GM19452 (cell line): ENCODE measurements around the gene SMC6.
A peak's percentile ranks its signal among the peaks of the same experiment; 100 is the strongest.

Experiments used
- ATAC-seq: cut with Tn5 transposase; IDR thresholded peaks from one replicate; pipeline ENCODE4 v1.9.1; 2021; ENCODE audit not compliant: unreplicated experiment

Gene SMC6, protein sequence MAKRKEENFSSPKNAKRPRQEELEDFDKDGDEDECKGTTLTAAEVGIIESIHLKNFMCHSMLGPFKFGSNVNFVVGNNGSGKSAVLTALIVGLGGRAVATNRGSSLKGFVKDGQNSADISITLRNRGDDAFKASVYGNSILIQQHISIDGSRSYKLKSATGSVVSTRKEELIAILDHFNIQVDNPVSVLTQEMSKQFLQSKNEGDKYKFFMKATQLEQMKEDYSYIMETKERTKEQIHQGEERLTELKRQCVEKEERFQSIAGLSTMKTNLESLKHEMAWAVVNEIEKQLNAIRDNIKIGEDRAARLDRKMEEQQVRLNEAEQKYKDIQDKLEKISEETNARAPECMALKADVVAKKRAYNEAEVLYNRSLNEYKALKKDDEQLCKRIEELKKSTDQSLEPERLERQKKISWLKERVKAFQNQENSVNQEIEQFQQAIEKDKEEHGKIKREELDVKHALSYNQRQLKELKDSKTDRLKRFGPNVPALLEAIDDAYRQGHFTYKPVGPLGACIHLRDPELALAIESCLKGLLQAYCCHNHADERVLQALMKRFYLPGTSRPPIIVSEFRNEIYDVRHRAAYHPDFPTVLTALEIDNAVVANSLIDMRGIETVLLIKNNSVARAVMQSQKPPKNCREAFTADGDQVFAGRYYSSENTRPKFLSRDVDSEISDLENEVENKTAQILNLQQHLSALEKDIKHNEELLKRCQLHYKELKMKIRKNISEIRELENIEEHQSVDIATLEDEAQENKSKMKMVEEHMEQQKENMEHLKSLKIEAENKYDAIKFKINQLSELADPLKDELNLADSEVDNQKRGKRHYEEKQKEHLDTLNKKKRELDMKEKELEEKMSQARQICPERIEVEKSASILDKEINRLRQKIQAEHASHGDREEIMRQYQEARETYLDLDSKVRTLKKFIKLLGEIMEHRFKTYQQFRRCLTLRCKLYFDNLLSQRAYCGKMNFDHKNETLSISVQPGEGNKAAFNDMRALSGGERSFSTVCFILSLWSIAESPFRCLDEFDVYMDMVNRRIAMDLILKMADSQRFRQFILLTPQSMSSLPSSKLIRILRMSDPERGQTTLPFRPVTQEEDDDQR

DNA sequence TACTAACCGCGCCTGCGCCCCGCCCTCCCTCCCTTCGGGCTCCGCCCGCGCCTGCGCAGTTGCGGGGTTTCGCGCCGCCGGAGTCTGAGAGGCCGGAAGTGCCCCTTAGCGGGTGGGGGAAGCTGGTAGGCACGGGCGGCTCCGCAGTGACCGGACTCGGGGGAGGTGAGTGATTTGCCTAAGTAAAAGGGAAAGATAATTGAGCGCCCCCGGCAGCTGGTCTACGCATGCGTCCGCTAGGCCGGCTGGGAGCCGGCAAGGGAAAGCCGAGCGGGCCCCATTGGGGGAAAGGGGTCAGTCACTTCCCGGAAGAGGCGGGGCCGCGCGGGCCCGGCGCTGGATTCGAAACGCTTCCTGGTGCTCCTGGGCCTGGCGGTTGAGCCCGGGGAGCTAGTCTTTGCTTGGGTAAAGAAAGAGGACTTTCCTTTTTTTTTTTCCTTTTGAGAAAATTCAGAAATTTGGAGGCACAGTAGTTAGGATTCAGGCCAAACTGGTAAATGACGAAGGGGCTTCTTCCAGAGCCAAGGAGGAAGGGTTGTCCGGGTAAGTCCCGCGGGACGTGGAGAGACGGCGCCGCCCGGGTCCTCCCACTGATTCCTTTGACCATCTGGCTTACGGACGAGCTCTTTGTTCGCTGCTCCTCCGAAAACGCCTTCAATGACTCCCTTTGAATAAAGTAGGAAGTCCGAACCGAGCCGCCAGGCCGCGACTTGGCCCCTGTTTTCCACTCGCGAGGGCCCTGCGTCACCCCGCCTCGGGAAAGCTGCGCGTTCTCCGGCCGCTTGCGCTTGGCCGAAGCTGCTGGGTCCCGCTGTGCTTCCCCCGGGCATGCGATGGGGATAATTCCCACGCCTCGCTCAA, at the start of gene SMC6, which contains the start of gene GEN1:
SMC6 (minus strand) TSS at position 8 of the 861 bp plus-strand sequence. CDS start 7,864 bp downstream, outside the sequence.
GEN1 (plus strand) TSS at position 336 of the 861 bp plus-strand sequence. CDS start 5,806 bp downstream, outside the sequence.
- ATAC-seq, result peak; percentile 64

DNA sequence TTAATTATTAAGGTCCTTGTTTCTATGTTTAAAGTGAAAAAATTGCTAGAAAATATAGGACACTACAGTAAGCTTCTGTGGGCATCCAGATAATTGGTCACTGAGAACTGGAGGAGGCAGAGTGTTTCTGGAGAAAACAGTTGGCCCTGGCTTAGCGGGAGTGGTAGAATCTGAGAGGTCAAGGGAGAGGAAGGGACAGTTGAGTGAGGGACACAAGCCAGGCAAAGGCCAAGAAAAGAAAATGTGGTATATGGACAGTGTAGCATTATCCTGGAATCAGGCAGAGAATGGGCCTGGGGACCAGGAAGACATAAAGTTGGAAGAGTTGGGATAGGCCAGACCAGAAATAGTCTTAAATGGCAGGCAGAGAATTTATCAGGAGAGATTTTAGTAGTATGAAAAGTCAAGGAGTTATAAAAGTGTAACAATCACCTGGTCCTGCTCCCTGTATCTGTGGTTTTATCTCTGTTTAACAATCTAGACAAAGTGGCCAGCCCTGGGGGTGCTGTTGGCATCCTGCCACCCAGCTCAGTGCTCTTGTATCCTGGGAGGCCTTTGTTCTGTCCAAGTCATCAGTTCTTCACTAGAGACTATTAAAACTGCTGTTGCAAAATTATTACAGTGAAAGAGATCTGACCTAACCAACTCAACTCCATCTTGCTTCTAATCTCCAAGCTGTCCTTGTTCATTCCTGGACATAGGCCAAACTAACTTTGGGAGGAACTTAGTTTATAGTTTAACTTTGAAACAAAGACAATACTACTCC, 47.3 kb upstream of the SMC6 start:
- no peak for ATAC-seq

DNA sequence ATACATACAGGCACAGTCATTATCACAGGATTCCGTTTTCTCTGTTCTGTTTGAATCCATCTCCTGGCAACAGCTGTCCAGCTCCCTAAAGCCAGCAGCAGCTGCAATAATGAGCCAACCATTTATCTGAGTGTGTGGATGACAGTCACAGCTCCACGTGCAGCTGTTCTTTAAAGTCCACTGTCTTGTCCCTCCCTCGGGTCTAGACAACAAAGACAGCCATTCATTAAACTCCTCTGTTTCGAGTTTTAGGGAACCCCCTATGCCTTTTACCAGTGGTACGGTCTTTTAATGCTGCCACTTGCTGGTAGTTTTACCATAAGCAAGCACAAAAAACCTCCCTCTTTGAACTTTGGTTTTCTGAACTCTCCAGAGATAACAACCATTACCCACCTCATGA, 46.6 kb upstream of the SMC6 start:
- ATAC-seq, result no peak

DNA sequence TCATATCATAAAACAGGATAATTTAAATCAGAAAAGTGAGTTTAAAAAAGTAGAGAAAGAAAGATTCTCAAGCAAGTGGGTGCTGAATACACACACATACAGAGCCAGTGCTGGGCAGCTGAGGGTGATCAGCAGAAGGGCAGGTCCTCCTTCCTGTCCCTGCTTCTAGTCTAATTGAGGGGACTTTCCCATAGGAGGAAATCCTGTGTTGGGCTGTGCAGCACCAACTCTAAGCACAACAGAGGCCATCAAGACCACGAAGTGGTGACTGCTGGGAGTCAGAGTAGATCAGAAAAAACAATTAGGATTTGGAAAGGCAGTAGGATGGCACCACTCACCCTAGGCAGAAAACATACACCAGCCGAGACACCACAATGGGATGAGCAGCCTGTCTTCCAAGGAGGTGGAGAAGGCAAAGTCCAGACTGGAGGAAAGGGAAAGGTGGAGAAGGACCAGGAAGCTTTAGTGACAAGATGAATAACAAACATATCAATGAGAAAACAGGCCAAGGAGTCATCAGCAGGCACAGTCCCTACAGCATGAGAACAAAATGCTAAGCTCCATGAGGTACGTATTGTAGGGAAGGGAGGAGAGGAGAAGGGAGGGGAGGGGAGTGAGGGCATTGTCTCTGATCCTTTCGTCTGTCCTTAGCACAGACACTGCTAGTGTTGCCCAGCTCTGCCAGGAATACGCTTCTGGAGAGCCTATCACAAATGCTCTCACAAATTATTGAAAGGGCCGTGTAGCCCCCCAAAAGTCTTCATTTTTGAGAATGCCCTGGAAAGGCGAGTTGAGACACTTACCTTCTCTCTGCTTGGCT, 45.9 kb upstream of the SMC6 start:
- ATAC-seq, result no peak

DNA sequence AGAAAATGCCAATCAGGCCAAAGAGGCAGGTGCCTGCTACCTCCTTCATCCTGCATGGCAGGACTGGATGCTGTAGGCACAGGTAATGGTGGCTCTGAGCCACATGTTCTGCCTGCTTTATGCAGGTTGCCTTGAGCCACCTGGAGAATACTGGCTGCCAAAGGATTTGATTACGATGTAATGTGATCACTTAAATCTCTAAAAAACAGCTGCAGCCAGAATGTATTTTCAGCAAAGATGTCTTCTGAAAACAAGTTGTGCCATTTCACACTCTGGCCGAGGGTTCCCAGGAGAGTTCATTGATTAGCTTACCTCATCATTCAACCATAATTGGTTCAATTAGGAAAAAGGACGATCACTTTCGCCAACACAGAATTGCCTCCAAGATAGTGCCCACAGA, 44.7 kb upstream of the SMC6 start:
- ATAC-seq, result no peak

DNA sequence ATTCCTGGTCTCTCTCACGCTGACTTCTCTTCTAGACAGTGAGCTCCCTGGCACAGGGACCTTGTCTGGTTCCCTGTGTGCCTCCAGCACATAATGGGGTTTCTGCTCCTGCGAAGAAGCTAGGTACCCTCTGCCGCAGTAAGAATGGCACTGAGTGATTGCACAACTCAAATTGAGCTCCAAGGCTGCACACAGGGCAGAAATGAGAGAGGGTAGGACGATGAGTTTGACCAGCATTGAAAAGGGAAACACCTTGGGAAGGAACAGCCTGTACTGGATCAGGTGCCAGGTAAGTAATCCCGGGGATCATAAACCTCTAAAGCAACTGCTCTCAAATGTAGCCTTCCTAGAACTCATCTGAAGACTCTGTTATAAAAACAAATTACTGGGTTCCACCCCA, 41.7 kb upstream of the SMC6 start:
- no peak for ATAC-seq

DNA sequence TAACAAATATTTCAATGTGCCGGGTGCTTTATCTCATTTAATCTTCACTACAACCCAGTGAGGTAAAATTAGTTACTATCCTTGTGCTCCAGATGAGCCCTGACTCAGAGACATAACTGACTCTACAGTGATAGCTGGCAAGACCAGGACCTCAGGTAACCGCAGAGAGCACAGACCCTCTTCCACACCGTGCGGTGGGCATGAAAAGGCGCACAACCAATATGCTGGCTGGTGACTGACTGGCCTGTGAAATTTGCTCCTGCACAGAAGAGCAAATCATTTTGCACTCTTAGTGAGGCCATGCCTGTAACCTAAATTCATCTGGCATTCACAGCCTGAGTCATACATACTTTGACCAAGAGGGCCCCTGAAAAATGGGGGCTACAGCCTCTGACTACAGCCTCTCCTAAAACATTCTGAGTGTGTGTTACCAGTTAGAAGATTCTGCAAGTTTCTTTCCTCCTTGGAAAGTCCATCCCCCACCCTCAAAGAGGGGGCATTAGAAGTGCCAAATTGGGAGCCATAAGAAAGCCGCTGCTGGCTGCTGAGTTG, 40.3 kb upstream of the SMC6 start:
- no peak for ATAC-seq

DNA sequence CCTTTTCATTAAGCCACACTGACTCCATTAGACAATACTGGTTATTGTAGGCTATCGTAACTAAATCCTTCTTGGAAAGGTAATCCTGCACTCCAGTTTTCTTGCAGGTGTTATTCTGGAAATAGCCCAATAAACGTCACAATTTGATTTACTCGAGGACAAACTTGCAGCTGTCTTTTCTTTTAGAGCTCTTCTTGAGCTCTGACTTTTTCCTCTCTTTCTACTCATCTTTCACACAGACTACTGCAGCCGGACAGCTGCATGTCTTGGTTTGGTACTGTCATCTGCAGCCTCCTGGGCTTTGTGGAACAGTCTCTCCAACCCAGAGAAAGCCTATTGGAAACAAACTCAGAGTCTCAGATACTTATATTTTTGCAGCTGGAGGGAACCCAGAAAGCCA, 39.7 kb upstream of the SMC6 start:
- no peak for ATAC-seq

DNA sequence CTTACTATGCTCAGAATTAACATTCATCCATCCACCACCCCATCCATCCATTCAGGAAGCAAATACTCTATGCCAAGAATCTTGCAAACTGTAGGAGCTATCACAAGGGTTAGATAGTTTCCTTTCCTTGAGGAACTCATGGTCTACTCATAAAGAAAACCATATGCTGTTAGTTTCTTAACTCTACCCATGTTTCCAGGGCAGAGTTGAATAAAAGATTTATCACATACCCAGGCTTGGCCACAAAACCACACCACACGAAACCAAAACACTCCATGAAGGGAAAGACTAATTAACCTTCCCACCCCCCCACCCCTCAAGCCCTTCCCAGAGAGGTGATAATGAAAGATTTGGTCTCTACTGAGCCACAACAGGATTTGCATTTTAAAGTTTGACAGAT, 38.9 kb upstream of the SMC6 start:
- peak; percentile 73 for ATAC-seq

DNA sequence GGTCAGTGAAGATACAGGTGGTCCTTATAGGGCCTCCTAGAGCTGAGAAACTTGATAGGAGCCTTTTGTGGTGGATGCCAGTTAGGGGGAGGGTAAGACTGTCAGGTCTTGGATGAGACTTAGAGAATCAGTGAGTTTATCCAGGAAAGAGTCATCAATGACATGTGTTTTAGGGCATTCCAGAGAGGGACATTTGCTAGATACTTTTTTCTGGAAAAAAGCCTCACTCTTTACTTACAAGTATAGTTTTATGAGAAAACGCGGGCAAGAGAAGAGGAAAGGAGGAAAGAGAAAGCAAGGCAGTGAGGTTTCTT, 38.2 kb upstream of the SMC6 start:
- ATAC-seq, result no peak

DNA sequence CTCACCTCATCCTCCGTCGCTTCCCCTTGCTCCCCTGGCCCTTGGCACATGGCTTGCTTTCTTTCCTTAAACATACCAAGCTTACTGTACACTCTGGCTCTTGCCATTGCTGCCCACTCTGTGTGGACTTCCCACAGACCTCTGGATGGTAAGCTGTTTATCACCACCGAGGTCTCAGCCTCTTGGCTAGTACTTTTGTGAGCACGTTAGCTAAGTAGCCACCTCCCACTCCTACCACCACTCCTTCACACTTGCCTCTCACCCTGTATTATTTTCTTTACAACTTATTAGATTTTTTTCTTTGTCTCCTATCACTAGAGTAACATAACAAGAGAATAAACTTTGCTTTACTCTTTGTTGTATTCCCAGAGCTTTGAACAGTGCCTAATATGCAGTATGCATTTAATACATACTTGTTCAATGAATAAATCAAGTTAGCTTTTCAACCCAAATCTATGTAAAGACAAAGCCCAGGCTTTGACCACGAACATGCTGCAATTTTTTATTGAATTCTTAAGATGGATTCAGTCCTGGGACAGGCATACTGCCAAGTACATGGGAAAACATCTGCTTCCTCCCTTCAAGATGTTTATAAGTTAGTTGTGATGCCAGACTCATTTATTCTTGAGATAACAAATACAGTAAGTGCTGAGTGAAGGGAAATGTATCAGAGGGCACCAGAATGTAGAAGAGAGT, 37.7 kb upstream of the SMC6 start:
- ATAC-seq, result no peak

DNA sequence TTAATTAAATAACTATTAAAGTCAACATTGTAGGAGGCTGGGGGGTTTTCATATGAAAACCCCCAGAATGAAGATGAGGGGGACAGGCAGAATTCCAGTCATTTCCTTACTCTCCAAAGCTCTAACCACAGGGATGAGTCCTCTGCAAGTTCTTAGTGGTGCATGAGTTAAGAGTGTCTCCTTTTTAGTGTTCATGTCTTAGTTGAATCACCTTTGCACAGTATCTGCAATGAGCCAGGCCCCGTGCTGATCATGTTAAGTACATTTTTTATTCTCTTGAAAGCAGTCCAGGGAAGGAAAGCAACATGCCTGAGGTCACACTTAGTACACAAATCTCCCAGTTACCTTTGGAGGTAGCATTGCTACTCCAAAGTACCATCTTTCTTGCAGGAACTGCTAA, 36.9 kb upstream of the SMC6 start:
- no peak for ATAC-seq

DNA sequence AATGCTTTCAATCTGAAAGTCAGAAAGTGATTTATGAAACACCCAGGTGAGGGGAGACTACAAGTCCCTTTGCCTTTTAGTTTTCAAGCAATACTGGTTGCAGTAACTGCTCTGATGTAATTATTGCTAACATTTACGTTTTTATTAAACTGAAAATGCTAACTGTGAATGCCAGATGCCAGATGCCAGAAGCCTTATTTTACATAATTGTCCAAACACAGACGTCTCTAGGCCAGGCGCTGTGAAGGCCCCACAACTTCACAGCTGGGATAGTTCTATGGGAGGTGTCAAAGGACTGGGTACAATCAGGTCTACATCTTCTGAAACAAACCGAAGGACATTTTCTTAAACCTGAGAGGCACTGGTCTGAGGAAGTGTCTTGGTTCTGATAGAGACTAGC, 35.2 kb upstream of the SMC6 start:
- ATAC-seq, result no peak

DNA sequence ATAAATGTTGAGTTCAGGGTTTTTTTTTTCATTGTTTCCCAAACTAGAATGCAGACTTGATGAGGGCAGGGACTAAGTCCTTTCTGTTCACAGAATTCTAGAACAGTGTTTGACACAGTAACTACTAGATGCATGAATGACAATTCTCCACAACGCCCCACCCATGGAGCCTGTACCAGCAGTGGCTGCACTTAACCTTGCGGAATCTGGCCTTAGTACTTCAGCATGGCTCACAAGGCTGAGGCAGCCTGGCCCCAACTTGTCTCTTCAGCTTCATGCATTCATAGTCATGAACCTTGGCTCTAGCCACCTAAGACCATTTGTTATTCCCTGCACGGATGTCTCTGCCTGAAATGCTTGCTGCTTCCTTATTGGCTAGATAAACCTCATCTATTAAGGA, 33.1 kb upstream of the SMC6 start:
- ATAC-seq, result no peak

DNA sequence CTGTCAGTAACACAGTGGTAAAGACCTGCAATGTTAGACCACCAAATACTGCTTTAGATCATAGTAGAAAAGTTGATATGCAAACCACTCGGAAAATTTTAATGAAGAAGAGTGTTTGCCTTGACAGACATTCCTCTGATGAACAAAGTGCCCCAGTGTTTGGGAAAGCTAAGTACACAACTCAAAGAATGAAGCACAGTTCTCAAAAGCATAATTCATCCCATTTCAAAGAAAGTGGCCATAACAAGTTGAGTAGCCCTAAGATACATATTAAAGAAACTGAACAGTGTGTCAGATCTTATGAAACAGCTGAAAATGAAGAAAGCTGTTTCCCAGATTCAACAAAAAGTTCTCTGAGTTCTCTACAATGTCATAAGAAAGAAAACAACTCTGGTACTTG, 27.9 kb upstream of the SMC6 start:
- no peak for ATAC-seq

DNA sequence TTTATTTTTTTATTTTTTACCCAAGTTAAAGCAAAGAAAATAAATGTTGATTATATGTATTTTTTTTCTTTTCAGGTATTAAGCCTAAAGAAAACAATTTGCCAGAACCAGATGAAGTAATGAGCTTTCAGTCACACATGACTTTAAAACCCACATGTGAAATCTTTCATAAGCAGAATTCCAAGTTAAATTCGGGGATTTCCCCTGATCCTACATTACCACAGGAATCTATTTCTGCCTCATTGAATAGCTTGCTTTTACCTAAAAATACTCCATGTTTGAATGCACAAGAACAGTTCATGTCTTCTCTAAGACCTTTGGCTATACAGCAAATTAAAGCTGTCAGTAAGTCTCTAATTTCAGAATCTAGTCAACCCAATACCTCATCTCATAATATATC, 26.9 kb upstream of the SMC6 start:
- ATAC-seq, result no peak

DNA sequence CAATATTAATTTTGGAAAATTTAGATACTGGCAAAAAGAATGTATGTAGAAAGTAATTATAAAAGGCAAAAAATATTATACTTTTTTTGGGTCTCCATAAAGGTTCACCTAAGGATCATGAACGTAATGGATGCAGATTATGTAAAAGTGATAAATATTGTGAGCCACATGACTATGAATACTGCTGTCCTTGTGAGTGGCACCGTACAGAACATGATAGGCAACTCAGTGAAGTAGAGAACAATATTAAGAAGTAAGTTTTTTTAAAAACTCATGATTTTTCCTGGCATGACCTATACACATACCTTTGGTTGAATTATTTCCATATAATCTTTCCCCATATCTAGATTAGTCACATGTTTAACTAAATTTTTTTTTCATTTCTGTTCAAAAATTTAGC, 18.9 kb upstream of the SMC6 start:
- no peak for ATAC-seq

DNA sequence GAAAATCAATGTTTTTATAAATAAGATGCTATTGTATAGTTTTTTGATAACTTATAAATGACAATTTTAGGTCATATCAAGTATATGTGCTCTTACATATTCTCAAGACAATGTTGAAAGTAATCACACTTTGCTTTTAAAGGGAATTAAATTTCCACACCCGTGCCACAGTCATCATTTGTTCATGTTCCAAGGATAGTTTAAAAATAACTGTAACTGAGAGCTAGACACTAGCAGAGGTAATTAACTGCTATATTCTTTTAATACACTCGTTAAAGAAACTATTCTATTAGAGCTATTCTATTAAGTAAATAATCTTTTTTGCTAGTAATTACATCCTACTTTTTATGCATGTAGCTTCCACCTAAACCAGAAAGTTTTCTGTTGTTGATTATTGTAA, 18.3 kb upstream of the SMC6 start:
- ATAC-seq, result no peak
